ENCODE data around the gene NAPSA. TPM values are rescaled to one million over a fixed set of nuclear protein-coding genes. Genes with fewer than 3 reads are reported as not detected.

NAPSA gene
- total RNA-seq, 2 donors from 2014 or later = 1.9 to 6.1 TPM

GRCh38 chr19:50320596-50320995 is 44.8 kb downstream of the NAPSA start:
- Histone ChIP-seq H3K27ac (no peak overlapping the region), H3K27me3 (no peaks in the 10 kb centered on the region), H3K9me3 (no peaks in the 10 kb centered on the region), H3K36me3 (no peaks in the 10 kb centered on the region), H3K9ac (ENCODE audit: low read depth in 2 of 2, low read length in 2 of 2) (no peak overlapping the region), H3K4me1 (no peaks in the 10 kb centered on the region), H3K4me3 (no peak overlapping the region)
- no peak for TF ChIP-seq CTCF (IDR thresholded peaks at IDR 0.05)
- intact Hi-C loops (cut with DNase I) = no loop called here
- no peak for DNase-seq

GRCh38 chr19:50320051-50320450 is 45.4 kb downstream of the NAPSA start:
- no peak for DNase-seq
- no peaks in the 10 kb centered on the region for H3K9me3 ChIP-seq
- no peak overlapping the region for H3K9ac ChIP-seq (ENCODE audit: low read depth in 2 of 2, low read length in 2 of 2)
- H3K4me3 ChIP-seq = no peak overlapping the region
- H3K27me3 ChIP-seq = no peaks in the 10 kb centered on the region
- intact Hi-C loops (cut with DNase I) = no loop called here
- no peak overlapping the region for H3K27ac ChIP-seq
- TF ChIP-seq CTCF (IDR thresholded peaks at IDR 0.05) = no peak
- H3K36me3 ChIP-seq = no peaks in the 10 kb centered on the region
- H3K4me1 ChIP-seq = no peaks in the 10 kb centered on the region

- DNase-seq = no peak
- H3K27me3 ChIP-seq = no peaks in the 10 kb centered on the region
- no peak overlapping the region for H3K9ac ChIP-seq (ENCODE audit: low read depth in 2 of 2, low read length in 2 of 2)
- H3K4me1 ChIP-seq = no peaks in the 10 kb centered on the region
- H3K9me3 ChIP-seq = no peaks in the 10 kb centered on the region
- no peak overlapping the region for H3K4me3 ChIP-seq
- no peak overlapping the region for H3K27ac ChIP-seq
- no peaks in the 10 kb centered on the region for H3K36me3 ChIP-seq
- no peak for TF ChIP-seq CTCF (IDR thresholded peaks at IDR 0.05)
- intact Hi-C loops (cut with DNase I) = no loop called here
These were observed 46.3 kb downstream of the NAPSA start for GRCh38 chr19:50319156-50319555.

- no peak for DNase-seq
- Histone ChIP-seq H3K27ac (no peak overlapping the region), H3K9me3 (no peaks in the 10 kb centered on the region), H3K9ac (ENCODE audit: low read depth in 2 of 2, low read length in 2 of 2) (no peak overlapping the region), H3K36me3 (no peaks in the 10 kb centered on the region), H3K4me3 (no peak overlapping the region), H3K27me3 (no peaks in the 10 kb centered on the region), H3K4me1 (no peaks in the 10 kb centered on the region)
- no peak for TF ChIP-seq CTCF (IDR thresholded peaks at IDR 0.05)
- intact Hi-C loops (cut with DNase I) = no loop called here
These were observed 47.0 kb downstream of the NAPSA start for GRCh38 chr19:50318438-50318837.

GRCh38 chr19:50317115-50317514 is 48.3 kb downstream of the NAPSA start:
- Histone ChIP-seq H3K27ac (no peak overlapping the region), H3K4me1 (no peaks in the 10 kb centered on the region), H3K9me3 (no peaks in the 10 kb centered on the region), H3K9ac (ENCODE audit: low read depth in 2 of 2, low read length in 2 of 2) (no peak overlapping the region), H3K4me3 (no peak overlapping the region), H3K27me3 (peaks cover 8% of the 10 kb centered on the region), H3K36me3 (no peaks in the 10 kb centered on the region)
- intact Hi-C loops (cut with DNase I) = no loop called here
- TF ChIP-seq CTCF (IDR thresholded peaks at IDR 0.05) = no peak
- DNase-seq = no peak
